ENCODE results near the gene TOMM20. TPM values are rescaled to one million over a fixed set of nuclear protein-coding genes. Genes with fewer than 3 reads are reported as not detected.

Gene TOMM20
- total and polyA plus RNA-seq, 9 of the 15 experiments (the other 6 are each of a cell fraction or from before 2014, with no cell fraction given) = 70.6 to 334 (median 159) TPM

GRCh38 chr1:235077571-235078479 is 50.8 kb downstream of the TOMM20 start (continued):
- TF ChIP-seq ARID3A (IDR thresholded peaks at IDR 0.05; ENCODE audit: borderline replicate concordance, low read depth, low read length) = no peak
- TF ChIP-seq CREB5 (CRISPR knock-in tag; IDR thresholded peaks at IDR 0.05) = no peak
- TF ChIP-seq CEBPG (CRISPR knock-in tag; IDR thresholded peaks at IDR 0.05) = no peak
- no peak for TF ChIP-seq CEBPG (tag; conservative IDR thresholded peaks at IDR 0.05 in 1 of 2, IDR thresholded peaks at IDR 0.05 in 1 of 2)
- TF ChIP-seq ZHX1 (conservative IDR thresholded peaks at IDR 0.05; ENCODE audit: low read length) = no peak
- TF ChIP-seq ZNF133 (CRISPR knock-in tag; IDR thresholded peaks at IDR 0.05) = no peak
- no peak for TF ChIP-seq HNRNPUL1 (IDR thresholded peaks at IDR 0.05; ENCODE audit: low read length)
- no peak for TF ChIP-seq SREBF2 (CRISPR knock-in tag; IDR thresholded peaks at IDR 0.05)
- no peak for TF ChIP-seq CAMTA2 (CRISPR knock-in tag; conservative IDR thresholded peaks at IDR 0.05)
- peak; percentile 71; the same call in 1 of the 2 replicates for TF ChIP-seq NR2C2 (CRISPR knock-in tag; IDR thresholded peaks at IDR 0.05)
- no peak for TF ChIP-seq NR2C2 (tag; IDR thresholded peaks at IDR 0.05)
- no peak for TF ChIP-seq RBM25 (IDR thresholded peaks at IDR 0.05; ENCODE audit: low read depth, low read length, severe bottlenecking)
- TF ChIP-seq ZNF197 (CRISPR knock-in tag; IDR thresholded peaks at IDR 0.05; ENCODE audit: low read depth) = no peak
- TF ChIP-seq RUNX1 (IDR thresholded peaks at IDR 0.05; ENCODE audit: low read depth) = no peak
- no peak for TF ChIP-seq HNRNPK (IDR thresholded peaks at IDR 0.05; ENCODE audit: low read depth, low read length, poor library complexity, severe bottlenecking)
- no peak for TF ChIP-seq TEAD2 (tag; IDR thresholded peaks at IDR 0.05)
- TF ChIP-seq ZNF146 (CRISPR knock-in tag; IDR thresholded peaks at IDR 0.05; ENCODE audit: unreplicated experiment) = no peak
- TF ChIP-seq SMAD3 (CRISPR knock-in tag; conservative IDR thresholded peaks at IDR 0.05) = no peak
- no peak for TF ChIP-seq SMAD2 (IDR thresholded peaks at IDR 0.05; ENCODE audit: low read depth, low read length)
- TF ChIP-seq E2F5 (CRISPR knock-in tag; IDR thresholded peaks at IDR 0.05) = peak; percentile 87
- TF ChIP-seq ARNT (IDR thresholded peaks at IDR 0.05) = peak in 1 of 2 experiments; percentile 73; a peak in 2 of 4 replicates
